Fibroblast of lung (primary cell): ENCODE measurements around the gene MDFI.

Source experiments
- EZH2 ChIP-seq: IDR thresholded peaks from 2 replicates; pipeline ENCODE4 v1.5.1; 2012; ENCODE audit warnings: low read length, control low read depth, mild to moderate bottlenecking; ENCODE audit errors: missing control alignments
- TF ChIP-seq, protein P1 (sequence below), 2 donors: IDR thresholded peaks in 1 of 2; conservative IDR thresholded peaks in 1 of 2; 1 replicate in 1 of 2; 2 replicates in 1 of 2; pipeline ENCODE4 v1.5.1; 2011 to 2012; ENCODE audit warnings: low read length in 2 of 2, control low read depth in 1 of 2, inconsistent platforms in 1 of 2, low read depth in 1 of 2, mild to moderate bottlenecking in 1 of 2

DNA sequence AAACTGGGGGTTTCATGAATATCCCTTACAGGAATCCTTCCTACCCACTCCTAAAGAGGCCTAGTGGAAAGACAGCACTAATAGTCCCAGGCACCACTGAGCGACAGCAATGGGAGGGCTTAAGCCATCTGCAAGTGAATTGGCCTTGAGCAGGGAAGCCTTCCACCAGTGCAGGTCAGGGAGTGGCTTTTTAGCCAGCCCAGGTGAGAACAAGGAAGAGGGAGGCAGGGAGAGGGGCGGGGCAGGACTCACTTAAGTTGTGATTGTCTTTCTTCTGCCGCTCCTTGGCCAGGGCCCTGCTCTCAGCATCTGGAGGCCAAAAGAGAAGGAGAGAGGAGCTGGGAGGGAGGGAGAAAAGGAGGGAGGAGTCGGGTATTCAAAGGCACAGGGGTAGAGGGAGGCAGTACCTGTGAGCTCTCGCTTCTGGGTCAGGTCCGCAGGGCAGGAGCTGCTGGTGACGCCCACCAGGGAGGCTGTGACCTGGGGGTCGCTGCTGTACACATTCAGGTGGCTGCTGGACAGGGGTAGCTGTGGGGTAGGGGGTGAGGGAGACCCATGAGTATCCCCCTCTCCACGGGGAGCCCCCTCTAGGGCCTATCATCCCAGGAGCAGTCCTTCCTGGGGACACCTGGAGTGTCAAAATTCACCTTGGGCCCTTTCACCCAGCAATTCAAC, 49.4 kb downstream of the MDFI start:
- TF ChIP-seq, protein P1, sequence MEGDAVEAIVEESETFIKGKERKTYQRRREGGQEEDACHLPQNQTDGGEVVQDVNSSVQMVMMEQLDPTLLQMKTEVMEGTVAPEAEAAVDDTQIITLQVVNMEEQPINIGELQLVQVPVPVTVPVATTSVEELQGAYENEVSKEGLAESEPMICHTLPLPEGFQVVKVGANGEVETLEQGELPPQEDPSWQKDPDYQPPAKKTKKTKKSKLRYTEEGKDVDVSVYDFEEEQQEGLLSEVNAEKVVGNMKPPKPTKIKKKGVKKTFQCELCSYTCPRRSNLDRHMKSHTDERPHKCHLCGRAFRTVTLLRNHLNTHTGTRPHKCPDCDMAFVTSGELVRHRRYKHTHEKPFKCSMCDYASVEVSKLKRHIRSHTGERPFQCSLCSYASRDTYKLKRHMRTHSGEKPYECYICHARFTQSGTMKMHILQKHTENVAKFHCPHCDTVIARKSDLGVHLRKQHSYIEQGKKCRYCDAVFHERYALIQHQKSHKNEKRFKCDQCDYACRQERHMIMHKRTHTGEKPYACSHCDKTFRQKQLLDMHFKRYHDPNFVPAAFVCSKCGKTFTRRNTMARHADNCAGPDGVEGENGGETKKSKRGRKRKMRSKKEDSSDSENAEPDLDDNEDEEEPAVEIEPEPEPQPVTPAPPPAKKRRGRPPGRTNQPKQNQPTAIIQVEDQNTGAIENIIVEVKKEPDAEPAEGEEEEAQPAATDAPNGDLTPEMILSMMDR (conservative IDR thresholded peaks at IDR 0.05 in 1 of 2, IDR thresholded peaks at IDR 0.05 in 1 of 2; ENCODE audit: low read depth in 1 of 2, low read length in 2 of 2) = no peak
- no peak for TF ChIP-seq EZH2
